Type B pancreatic cell (in vitro differentiated cells): Measurements from ENCODE around the gene MRPS21. TPM values are rescaled to one million over a fixed set of nuclear protein-coding genes. Genes with fewer than 3 reads are reported as not detected.
A peak's percentile ranks its signal among the peaks of the same experiment; 100 is the strongest.

Source experiments
- DNase-seq: peaks from one replicate; pipeline ENCODE4 v3.0.0; 2021; ENCODE audit warnings: mixed read lengths; ENCODE audit not compliant: unreplicated experiment; ENCODE audit errors: extremely low spot score
- H3K27ac Mint-ChIP-seq: 2 replicates; pipeline ENCODE4 v1.8.0; 2021; ENCODE audit warnings: mild to moderate bottlenecking, mixed read lengths
- H3K27me3 Mint-ChIP-seq: 2 replicates; pipeline ENCODE4 v1.8.0; 2021; ENCODE audit warnings: mixed read lengths
- H3K36me3 Mint-ChIP-seq: 2 replicates; pipeline ENCODE4 v1.8.0; 2021; ENCODE audit warnings: mixed read lengths
- H3K4me1 Mint-ChIP-seq: one replicate; pipeline ENCODE4 v1.8.0; 2021; ENCODE audit warnings: mixed read lengths; ENCODE audit not compliant: unreplicated experiment
- H3K4me3 Mint-ChIP-seq: 2 replicates; pipeline ENCODE4 v1.8.0; 2021; ENCODE audit warnings: mild to moderate bottlenecking, mixed read lengths
- H3K9me3 Mint-ChIP-seq: 2 replicates; pipeline ENCODE4 v1.8.0; 2021; ENCODE audit warnings: mixed read lengths
- long read RNA-seq: library from polyadenylated mRNA; unstranded; transcript quantifications from one replicate; pipeline ENCODE4 v2.0.0, GENCODE V29; 2020
- total RNA-seq: library from RNA; stranded (reverse); gene quantifications from 2 replicates; pipeline ENCODE4 v1.2.1, GENCODE V29; 2021; ENCODE audit warnings: low replicate concordance
- TF ChIP-seq, protein P1 (sequence below): fragments of 200-600 bp; sonication (generic); conservative IDR thresholded peaks from 2 replicates; pipeline ENCODE4 v1.5.0; 2021; ENCODE audit warnings: antibody characterized with exemption, mild to moderate bottlenecking

The MRPS21 gene
- 81.7 and 84.4 TPM in 2 replicates for total RNA-seq
- long read RNA-seq, transcript MRPS21-202 (3 exons, 1,226 nt) = minor isoform, 31 of 79 reads
- long read RNA-seq, transcript MRPS21-201 (2 exons, 1,462 nt) = major isoform, 47 of 79 reads
- long read RNA-seq, partial matches to known transcripts = 0 of 79 reads
- long read RNA-seq, other reads (novel, unspliced or antisense) = 1 of 79 reads

DNA sequence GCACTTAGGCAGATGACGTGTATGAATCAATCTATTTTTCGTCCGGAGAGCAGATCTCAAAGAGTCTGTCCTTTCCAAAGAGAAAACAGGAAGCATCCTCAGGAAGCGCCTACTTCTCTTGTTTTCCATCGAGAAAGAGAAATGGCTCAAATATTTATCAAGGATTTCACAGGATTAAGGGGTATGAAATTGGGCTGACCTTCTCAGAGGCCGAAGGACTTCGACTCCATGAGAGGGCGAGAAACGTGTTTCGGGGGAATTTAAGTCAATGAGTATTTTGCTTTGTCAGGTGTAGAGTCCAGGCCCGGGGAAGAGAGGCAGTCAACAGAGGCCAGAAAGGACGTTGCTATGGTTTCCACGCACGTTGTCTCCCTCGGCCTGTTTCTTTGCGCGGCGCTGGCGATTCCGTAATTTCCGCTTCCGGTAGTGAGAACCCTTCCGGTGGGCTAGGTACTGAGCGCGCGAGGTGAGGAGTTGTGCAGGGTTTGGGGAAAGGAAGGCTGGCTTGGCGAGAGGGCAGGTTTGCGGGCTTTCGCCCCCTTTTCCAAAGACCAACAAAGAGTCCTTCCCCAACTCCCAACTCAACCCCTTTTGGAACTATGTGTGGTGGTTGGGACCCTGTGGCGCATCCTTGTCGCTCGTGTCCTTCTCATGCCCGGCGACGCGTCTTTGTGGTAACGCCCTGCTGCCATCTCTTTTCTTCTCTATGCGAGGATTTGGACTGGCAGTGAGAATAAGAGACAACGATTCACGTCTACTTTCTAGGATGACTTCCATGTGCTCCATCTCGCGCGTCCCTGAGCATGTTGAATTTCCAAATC, at the start of gene MRPS21:
MRPS21 (plus strand) TSS at position 429 of the 821 bp plus-strand sequence. CDS start 506 bp downstream, outside the sequence.
- Mint-ChIP-seq H3K4me3 (peak within 1 kb of the TSS; percentile 98), H3K36me3 (peaks cover 11% of the 10 kb centered on the region)

DNA sequence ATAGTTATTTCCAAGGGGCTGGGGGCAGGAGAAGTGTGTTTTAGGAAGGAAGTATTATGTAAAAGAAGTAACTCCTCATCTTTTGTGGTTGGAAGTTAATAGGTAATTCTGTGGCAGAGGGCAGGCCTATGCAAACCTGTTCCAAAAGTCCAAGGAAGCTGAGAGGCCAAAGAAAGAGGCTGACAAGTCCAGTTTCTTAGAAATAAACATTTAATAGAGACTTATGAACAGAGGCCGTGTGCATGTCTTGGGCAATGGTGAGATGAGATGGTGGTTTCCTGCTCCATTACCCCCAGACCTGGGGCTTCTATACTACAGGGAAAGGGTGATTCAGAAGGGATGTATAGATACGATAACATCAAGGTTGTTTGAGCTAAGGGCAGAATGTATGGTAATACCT, 43.7 kb upstream of the MRPS21 start:
- DNase-seq = no peak
- H3K9me3 Mint-ChIP-seq = no peaks in the 10 kb centered on the region
- H3K4me1 Mint-ChIP-seq = no peaks in the 10 kb centered on the region
- H3K36me3 Mint-ChIP-seq = no peaks in the 10 kb centered on the region
- H3K27ac Mint-ChIP-seq = no peak overlapping the region
- H3K4me3 Mint-ChIP-seq = no peak overlapping the region
- H3K27me3 Mint-ChIP-seq = no peaks in the 10 kb centered on the region
- TF ChIP-seq, protein P1, sequence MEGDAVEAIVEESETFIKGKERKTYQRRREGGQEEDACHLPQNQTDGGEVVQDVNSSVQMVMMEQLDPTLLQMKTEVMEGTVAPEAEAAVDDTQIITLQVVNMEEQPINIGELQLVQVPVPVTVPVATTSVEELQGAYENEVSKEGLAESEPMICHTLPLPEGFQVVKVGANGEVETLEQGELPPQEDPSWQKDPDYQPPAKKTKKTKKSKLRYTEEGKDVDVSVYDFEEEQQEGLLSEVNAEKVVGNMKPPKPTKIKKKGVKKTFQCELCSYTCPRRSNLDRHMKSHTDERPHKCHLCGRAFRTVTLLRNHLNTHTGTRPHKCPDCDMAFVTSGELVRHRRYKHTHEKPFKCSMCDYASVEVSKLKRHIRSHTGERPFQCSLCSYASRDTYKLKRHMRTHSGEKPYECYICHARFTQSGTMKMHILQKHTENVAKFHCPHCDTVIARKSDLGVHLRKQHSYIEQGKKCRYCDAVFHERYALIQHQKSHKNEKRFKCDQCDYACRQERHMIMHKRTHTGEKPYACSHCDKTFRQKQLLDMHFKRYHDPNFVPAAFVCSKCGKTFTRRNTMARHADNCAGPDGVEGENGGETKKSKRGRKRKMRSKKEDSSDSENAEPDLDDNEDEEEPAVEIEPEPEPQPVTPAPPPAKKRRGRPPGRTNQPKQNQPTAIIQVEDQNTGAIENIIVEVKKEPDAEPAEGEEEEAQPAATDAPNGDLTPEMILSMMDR = no peak

More for the DNA sequence above, at the start of gene MRPS21:
- TF ChIP-seq, protein P1 = no peak
- Mint-ChIP-seq H3K27ac (peak within 1 kb of the TSS; percentile 95), H3K9me3 (no peaks in the 10 kb centered on the region), H3K4me1 (peaks cover 16% of the 10 kb centered on the region), H3K27me3 (no peaks in the 10 kb centered on the region)
- DNase-seq = peak; percentile 86

DNA sequence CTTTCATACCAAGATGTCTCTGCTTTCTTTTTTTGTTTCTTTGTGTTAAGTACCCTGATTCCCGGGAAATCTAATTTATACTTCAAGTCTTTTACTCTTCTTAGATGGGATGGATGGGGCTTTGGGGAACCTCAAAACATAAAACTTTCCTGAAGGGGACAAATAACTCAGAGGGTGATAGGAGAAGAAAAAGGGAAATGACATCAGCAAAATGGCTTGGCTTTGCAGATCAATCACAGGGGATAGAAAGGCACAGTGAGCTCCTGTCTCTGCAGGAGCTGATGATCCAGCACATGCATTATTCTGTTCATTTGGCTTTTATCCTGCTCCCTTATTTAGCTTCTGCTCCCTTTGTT, 37.5 kb upstream of the MRPS21 start:
- DNase-seq = no peak
- H3K9me3 Mint-ChIP-seq = no peaks in the 10 kb centered on the region
- H3K4me1 Mint-ChIP-seq = peaks cover 45% of the 10 kb centered on the region
- H3K27me3 Mint-ChIP-seq = peaks cover 10% of the 10 kb centered on the region
- H3K36me3 Mint-ChIP-seq = no peaks in the 10 kb centered on the region
- TF ChIP-seq, protein P1 = no peak
- H3K4me3 Mint-ChIP-seq = peak overlapping the region; percentile 86
- peak overlapping the region; percentile 85 for H3K27ac Mint-ChIP-seq

DNA sequence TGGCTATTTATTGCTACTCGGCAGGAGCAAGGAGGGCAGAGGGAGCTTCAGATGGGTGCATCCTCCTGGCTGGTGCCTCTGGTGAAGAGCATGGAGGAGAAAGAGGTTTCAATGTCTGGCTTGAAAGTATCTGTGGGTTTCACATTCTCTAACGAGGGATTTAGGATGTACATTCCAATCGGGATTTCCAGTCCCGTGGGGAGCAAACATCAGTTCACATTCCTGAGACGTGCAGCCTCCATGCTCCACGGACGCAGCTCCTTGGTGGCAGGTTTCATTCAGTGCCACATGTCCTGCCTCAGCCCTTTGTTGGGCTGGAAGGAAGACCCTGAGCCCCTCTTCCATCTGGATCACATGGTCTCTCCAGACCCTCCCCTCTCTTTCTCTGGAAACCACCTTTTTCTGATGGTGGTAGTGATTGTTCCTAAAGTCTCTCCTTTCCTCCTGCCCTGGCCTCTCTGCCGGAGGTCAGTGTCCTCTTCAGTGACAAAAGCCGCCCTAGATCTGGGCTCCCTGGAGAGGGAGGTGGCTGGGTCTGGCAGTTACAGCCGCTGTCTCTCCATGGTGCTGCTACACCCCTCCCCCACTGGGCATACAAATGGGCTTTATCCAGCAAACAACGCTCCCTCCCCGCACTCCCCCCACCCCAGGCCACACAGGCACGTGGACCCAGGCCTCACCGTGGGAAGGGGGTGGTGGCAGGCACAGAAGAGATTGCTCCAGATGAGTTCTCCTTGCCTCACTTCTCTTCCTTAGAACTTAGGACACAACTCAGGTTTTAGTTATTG, 36.9 kb upstream of the MRPS21 start:
- no peaks in the 10 kb centered on the region for H3K36me3 Mint-ChIP-seq
- H3K27me3 Mint-ChIP-seq = peaks cover 10% of the 10 kb centered on the region
- peak overlapping the region; percentile 86 for H3K4me3 Mint-ChIP-seq
- H3K4me1 Mint-ChIP-seq = peaks cover 45% of the 10 kb centered on the region
- no peak for DNase-seq
- TF ChIP-seq, protein P1 = no peak
- peak overlapping the region; percentile 85 for H3K27ac Mint-ChIP-seq
- no peaks in the 10 kb centered on the region for H3K9me3 Mint-ChIP-seq

DNA sequence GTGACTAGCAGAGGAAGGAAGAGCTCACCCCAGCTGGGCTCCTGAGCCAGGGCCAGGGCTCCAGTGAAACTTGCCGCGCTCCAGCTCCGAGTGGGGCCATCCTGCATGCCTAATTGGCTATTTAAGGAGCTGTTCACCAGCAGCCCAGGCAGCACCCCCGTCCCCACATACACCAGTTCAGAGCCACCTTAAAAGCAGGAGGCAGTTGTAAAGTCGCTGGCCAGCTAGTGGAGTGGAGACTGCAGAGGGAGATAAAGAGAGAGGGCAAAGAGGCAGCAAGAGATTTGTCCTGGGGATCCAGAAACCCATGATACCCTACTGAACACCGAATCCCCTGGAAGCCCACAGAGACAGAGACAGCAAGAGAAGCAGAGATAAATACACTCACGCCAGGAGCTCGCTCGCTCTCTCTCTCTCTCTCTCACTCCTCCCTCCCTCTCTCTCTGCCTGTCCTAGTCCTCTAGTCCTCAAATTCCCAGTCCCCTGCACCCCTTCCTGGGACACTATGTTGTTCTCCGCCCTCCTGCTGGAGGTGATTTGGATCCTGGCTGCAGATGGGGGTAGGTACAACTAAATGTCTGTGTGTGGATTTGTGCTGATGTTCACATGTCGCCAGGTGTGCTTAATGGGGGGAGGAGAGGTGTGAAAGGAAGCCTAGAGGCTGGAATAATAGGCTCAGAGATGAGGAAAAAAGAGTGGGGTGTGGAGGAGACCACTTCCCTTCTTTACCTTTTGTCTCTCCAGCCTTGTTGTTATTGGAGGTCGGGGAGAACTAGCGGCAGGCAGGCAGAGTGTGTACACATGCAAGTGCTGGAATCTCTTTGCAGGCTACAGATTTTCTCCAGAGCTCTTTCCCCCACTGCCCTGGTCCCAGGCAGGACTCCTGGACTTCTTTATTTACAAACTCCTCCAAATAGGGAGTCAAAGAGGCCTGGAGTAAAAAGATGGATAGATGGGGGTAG, 35.8 kb upstream of the MRPS21 start, which contains the start of gene CA14:
CA14 (plus strand) TSS at position 151 of the 962 bp plus-strand sequence; CDS start at position 506, 355 bp downstream.
- peaks cover 45% of the 10 kb centered on the region for H3K4me1 Mint-ChIP-seq

More for the DNA sequence above, 35.8 kb upstream of the MRPS21 start, which contains the start of gene CA14:
- peak within 1 kb of the TSS; percentile 85 for H3K27ac Mint-ChIP-seq
- peaks cover 10% of the 10 kb centered on the region for H3K27me3 Mint-ChIP-seq
- peak within 1 kb of the TSS; percentile 86 for H3K4me3 Mint-ChIP-seq
- no peak for DNase-seq
- H3K36me3 Mint-ChIP-seq = no peaks in the 10 kb centered on the region
- TF ChIP-seq, protein P1 = no peak
- no peaks in the 10 kb centered on the region for H3K9me3 Mint-ChIP-seq
